HG03520 (cell line): ENCODE results near the gene UTP11.
"Not testable (repeated sequence)": the region's sequence is repeated elsewhere in the genome, so short reads cannot be mapped to it uniquely, and the experiment has no call there.

Source experiments
- ATAC-seq: cut with Tn5 transposase; IDR thresholded peaks from one replicate; pipeline ENCODE4 v1.9.1; 2021; ENCODE audit warnings: mild to moderate bottlenecking, moderate library complexity; ENCODE audit not compliant: unreplicated experiment

Gene UTP11

DNA sequence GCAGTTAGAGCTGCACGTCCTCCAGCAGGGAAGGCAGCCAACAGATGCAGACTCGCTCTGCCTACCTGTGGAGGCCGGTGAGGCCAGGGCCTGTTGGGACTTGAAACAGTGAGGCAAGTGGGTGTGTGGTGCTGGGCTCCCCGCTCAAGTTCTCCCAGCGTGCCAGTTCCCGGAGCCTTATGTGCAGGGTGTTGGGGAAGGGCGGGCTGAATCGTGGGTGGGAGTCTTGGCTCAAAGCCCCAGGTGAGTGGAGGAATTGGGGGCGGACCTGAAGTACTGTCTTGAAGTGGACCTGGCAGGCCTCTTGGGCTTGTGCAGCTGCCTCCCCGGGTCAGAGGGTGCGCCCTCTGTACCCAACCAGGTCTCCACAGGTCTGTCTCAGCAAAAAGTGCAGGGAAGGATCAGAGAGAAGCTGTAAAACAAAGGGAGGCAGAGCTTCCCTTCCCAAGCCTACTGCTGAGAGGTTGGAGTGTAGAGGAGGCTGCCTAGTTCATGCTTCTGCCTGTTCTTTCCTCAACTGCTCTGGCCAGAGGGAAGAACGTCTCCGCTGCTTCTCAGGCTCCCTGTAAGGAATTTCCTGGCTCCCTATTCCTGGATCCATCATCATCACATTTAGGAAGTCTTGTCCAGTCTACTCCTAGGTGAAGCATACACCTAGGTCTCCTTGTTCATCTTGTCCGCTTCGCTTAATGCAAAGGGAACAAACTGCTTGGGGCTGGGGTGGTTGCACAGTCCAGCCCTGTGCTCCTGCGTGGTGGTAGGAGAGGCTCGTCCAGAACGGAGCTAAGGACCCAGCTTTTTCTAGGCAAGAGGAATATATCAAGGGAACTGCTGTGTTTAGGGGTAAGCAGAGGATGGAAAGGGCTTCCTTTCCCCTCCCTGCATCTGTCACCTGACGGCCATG is 14.9 kb downstream of the UTP11 start:
- ATAC-seq: no peak

DNA sequence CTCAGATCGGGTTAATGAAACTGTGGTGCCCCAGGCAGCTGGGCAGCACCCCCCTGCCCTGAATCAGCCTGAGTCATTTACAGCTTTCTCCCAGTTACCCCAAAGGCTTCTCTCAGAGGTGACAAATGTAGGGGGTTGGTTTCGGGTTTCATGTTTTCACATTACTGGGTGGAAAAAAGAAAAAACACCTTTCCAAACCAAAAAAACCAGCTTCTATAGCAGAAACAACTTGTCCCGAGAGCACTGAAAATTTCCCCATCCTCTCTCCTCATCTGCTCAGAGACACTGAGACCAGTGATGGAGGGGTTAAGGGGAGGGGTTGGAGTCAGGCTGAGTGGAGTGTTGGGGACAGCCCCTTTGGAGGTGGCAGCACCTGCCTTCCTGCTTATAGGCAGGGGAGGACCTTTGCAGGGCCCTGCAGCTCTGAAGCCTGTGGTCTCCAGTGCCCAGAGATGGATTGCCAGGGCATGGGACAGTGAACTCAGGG is 15.6 kb downstream of the UTP11 start:
- ATAC-seq: peak; percentile 65

DNA sequence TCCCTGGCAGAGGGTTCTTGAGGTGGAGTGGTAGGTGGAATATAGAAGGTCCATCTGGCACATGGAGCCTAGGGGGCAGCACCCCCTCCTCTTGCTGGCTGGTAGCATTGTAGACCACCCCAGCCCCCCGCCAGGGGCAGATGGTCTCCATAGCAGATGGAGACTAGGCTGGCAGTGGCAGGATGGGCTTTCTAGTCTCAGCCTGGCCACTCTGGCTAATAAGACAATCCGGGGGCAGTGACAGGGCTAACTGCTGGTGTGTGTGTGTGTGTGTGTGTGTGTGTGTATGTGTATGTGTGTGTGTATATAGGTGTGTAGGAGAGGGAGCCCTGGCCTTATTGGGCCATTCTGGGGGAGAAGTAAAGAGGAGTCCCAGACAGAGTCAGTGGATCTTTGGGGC is 16.1 kb downstream of the UTP11 start:
- ATAC-seq: peak; percentile 5

DNA sequence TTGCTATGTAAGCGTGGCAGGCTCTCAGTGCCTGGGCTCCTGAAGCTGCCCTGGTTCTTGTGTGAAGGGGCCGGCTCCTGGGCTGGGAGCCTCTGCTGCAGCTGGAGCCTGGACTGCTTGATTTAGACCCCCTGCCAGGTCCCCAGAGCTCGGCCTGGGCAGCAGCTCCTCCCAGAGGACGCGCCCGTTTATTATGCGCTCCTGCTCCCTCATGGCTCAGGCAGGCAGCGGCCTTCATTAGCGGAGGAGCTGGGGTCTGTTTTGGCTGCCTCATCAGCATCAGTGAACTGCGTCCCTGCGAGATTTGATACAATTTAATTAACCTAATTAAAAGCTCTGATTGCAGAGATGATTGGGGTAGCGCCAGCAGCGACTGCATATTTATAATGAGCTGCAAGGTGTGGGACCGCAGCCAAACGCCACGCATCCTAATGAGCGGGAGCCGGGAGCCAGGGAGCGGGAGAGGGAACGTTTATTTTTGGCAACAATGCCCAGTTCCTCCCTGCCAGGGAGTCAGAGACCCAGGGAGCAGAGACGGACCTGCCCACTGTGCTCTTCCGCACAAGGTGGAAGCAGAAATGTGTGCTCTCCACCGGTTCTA is 16.6 kb downstream of the UTP11 start:
- no peak for ATAC-seq

DNA sequence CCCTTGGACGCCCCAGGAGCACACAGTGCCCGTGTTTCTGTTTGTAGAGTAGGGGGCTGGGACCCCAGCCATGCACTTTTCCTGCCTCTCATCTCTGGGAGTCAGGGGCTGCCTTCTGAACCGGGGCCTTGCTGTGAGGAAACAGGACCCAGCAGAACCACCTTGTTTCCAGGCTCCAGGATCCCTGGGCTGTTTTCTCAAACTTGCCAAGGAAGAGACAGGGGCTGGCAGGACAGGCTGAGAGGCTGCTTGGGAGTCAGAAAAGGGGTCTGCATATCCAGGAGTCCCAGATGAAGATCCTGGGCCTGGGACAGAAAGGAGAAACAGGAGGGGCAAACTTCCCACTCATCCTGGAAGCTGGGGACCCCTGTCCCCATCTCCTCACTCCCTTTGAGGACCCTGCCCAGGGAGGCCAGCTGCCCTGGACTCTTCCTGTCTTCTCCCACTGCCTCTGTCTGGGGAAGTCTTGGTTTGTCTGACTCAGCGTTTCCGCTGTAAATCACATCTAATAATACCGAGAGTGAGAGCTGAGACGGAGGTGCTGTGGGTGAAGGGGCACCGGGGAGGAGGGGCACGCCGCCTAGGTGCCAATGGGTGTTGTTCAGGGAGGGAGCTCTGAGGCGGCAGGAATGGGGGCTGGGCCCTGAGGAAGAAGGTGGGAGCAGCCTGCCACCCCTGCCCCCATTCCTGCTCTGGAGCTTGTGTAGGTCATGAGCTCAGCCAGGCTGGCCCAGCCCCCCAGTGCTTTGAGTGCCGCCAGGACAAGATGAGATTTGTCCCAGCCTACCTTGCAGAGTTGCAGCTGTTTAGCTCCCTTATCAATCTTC is 17.4 kb downstream of the UTP11 start:
- no peak for ATAC-seq

DNA sequence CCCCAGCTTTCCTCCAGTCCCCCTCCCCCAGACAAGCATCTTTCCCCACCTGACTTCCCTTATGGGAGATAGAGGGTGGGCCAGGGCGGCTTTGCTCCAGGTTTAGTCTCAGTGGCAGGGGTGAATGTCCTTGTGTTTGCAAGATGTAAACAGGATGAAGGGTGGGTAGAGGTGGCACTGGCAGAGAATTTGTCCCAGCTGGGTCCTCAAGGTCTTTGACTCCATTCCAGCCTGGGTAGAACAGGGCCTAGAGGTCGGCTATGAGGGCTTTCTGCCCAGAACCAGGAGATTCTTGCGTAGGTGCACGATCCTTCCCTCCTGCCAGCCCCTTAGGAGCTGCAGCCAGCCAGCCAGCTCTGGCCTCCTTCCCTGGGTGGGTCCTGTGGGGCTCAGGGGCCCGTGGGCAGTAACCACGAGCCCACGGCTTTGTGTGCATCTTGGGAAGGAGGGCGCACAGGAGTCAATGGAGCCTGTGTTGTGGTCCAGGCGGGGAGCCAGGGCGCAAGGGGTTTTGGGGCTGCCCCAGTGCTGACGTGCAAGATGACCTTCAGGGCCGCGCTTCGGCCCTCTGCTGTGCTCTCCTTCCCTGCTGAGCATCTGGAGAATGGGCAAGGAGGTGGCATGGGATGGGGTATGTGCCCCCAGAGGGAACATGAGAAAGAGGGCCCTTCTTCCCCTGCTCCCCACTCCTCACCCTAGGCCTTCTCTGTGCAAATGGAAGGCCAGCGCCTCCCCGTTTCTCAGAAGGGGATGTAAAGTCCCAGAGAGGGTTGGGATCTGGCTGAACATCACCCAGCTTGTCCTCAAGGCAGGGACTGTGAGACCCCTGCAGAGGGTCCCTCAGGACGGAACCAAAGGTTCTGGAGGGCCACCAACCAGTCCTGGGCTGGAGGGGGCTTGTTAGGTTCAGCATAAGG is 18.3 kb downstream of the UTP11 start:
- no peak for ATAC-seq

DNA sequence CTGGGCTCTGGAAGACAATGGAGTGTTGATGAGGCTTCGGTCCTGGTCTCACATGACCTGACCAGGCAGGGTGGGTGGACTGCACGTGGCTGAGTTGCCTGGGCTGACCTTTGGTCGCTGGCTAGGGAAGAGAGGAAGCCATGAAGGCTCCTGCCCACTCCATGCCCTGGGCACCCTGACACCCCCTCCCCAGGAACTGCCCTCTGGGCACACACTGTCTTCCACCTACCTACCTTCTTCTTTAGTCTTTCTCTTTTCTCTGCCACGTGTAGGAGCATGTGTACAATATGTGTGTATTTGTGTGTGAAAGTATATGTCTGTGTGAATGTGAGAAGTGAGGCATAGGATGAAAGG is 19.0 kb downstream of the UTP11 start:
- ATAC-seq: no peak

DNA sequence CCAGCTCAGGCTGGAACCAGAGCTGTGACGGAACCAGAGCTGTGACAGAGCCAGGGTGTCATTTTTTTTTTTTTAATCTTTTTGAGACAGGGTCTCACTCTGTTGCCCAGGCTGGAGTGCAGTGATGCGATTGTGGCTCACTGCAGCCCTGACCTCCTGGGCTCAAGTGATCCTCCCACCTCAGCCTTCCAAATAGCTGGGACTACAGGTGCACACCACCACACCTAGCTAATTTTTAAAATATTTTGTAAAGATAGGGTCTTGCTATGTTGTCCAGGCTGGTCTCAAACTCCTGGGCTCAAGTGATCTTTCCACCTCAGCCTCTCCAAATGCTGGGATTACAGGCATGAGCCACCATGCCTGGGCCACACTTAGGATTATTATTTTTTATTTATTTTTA is 20.5 kb downstream of the UTP11 start:
- ATAC-seq: not testable (repeated sequence)

DNA sequence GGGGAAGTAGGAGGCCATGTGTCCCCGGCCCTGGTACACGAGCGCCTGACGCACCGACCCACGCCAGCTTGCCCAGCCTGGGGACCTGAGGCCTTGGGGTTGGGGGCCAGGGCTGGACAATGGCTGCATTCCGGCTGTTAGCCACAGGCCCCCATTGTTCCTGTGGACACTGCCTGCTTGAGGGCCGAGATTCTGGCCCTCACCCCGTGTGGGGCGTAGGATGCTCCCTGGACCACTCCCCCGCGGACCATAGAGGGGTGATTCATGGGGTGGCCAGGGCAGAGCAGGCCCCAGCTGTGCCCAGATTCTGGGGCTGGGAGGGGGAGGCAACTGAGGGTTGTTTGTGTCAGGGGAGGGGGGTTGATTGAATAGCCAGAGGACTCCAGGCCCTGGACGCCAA is 22.3 kb downstream of the UTP11 start:
- ATAC-seq: no peak

DNA sequence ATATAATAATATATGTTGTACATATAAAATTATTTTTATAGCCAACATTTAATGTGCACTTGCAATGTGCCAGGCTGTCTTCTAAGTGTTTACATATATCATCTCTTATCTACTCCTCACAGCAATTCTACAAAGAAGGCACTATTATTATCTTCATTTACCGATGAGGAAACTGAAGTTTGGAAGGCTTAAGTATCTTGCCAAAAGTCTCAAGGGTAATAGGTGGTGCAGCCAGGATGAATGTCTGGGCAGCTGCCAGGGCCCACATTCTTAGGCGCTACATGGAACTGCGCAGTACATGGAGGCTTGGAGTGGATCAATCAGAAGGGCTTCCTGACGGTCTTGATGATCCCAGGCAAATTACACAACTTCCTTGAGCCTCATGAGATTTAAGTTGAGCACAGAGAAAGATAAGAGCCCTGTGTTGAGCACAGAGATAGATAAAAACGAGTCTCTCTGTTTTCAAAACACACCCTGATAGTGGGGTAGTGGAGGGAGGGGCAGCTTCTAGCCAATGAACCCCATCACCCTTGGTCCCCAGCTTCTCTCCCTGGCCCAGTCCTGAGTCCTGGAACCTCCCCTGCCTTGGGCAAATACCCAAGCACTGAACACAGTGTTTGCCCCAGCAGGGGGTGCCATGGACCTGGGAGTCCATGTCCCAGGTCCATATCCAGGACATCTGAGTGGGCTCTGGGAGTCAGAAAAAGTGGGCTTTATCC is 24.8 kb downstream of the UTP11 start:
- ATAC-seq: no peak

DNA sequence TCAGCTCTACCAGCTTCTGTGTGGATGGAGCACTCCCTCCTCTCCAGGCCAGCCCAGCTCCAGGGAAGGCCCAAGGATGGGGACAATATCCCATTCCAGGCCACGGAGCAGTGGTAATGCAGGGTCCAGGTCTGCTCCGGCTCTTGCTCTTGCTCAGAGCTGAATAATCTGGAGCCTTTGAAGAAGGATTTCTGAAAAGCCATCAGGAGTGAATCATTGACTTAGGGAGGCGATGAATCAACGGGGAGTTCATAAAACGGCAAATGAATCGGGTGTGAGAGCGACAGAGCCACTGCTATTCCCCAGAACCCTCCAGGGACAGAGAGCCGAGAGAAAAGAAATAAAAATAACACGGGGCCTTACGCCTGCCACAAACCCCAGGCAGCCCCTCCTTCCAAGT is 26.3 kb downstream of the UTP11 start:
- no peak for ATAC-seq

DNA sequence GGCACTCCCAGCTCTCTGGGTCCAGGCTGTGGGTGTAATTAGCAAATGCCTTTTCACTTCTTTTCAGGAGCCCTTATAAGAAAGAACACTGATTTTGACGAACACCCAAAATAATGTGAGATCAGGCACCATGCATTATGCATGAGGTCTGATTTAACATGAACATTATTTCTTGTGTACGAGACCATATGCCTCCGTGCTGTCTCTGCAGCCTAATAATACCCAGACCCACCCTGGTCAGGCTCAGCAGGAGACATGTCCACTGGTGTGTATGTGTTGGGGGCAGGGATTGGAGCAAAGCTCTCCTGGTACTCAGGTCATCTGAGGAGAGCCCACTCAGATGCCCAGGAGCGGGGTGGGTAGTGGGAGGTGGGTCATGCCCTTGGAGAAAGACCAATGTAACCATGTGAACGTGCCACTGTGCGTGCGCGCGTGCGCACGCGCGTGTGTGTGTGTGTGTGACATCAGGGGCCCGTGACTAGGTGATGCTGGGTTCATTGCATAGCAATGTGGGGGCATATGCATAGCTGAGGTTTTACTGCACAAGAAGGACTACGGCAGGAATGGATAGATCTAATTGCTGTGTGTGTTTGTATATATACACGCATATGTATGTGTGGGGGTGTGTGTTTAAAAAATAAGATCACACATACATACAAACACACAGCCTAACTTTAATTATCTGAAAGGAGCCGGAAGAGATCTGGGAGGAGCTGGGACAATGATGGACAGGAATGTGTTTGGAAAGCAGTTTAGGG is 27.0 kb downstream of the UTP11 start:
- no peak for ATAC-seq

DNA sequence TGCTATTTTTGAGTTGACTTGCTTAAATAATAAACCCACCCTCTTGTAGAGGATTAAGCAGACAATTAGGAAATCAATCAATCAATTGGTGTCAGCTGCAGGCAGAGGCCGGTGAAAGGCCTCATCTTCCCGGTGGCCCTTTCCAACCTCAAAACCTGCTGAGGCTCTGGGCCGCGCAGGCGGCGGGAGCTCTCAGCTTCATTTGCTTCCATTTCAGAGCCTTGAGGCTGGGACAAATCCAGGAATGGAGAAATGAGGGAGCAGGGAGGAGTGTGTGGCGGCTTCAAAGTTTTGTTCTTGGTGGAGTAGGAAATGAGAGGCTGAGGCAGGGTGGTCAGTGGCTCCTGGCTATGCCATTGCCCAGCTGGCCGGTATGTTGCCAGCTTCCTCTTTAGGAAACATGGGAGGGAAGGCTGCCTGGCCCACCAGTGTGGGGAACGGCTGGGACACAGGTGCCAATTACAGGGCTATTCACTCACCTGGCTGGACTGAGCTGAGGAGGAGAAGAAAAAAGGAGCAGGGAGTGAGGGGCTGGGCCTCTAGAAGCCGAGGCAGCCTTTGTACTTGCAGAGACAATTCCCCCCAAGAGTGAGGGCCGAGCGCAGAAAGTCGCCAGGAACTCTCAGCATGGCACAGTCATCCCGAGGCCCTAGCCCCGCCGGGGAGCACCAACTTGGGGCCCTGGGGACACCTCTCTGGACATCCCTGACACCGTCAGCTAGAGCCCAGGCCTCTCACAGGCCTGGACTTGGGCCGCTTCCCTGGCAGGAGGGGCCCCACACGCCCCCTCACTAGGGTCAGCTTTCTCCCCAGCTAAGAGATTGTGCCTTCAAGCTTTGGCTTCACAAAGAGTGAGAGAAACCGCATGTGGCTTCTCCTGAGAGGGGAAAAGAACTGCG is 29.7 kb downstream of the UTP11 start:
- no peak for ATAC-seq

DNA sequence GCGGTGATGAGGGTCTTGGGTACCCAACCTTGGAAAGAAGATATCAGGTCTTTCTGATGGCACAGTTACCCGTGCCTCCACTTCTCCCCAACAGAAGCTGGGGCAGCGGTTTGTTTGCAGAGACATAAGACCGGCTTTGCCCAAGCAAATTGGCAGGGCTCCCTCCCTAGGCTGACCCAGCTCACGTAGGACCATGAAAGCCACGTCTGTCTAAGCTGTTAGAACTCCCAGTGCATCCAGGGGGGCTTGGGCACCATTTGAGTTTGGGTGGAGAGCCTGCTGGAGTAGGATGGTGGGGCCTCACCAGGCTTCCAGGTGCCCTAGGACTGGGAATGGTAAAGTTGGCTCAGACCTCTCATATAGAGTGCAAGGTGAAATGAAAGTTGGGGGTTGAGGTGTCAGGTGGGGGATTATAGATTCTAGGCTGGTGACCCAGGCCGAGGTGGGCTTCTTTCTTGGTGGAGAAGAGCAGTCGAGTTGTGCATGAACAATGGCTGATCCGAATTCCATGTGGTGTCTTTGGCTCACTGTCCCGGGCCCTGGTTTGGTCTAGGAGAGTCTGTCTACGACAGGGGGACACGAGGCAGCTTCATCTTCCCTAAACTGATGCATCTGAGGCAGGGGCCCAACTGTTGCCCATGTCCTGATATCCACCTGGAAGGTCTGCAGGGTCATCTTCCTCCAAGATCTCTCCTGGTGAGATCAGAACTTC is 30.7 kb downstream of the UTP11 start:
- ATAC-seq: no peak

DNA sequence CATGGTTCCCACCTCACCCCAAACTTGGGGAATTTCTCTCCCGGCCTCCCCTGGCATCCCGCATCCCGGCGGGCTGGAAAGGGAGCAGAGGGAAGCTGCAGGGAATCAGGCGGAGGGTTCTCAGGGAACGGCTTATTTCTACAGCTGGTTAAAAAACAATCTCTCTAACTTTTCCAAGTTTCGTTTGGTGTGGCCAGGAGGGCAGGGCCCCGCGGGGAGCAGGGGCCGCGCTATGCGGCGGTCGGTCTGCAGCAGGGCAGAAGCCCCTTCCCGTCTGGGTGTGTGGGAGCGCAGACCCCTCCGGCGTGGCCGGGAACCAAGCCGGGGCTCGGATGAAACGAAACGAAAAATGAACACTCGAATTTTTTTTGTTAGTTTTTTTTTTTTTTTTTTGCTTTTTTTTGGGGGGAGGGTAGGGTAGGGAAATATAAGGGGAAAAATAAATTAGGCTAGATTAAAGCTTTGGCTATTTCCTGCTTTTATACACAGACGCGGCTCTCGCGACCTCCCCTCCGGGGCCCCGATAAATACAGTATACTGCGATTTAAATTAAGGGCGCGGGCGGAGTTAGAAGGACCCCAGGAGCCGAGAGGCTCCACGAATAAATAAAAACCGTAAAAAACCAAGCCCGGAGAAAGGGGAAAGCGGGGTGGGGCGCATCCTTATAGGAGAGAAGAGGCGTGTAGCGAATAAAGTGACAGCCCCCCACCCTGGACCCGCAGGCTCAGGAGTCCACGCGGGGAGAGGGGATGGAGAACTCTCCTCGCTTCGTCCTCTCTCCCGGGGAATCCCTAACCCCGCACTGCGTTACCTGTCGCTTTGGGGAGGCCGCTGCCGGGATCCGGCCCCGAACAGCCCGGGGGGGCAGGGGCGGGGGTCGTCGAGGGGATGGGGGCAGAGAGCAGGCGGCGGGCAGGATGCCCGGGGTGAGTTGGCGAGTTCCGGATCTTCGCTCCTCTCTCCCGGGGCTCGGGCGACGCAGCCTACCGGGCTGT is 32.0 kb downstream of the UTP11 start:
- ATAC-seq: no peak
